GM12865 (cell line): ENCODE measurements around the gene NFE2L2.

Experiments used
- DNase-seq: peaks from one replicate; pipeline ENCODE4 v3.0.0; 2010; ENCODE audit warnings: low read depth
- H3K4me3 ChIP-seq: 2 replicates; pipeline ENCODE4 v1.5.1; 2011; ENCODE audit warnings: mild to moderate bottlenecking, low read depth, low read length, control low read depth
- TF ChIP-seq, protein P1 (sequence below): IDR thresholded peaks from 2 replicates; pipeline ENCODE4 v1.5.1; 2011; ENCODE audit warnings: low read length, control low read depth, low read depth, inconsistent platforms; ENCODE audit not compliant: insufficient read depth; ENCODE audit errors: missing control alignments

Gene NFE2L2

GRCh38 chr2:177302552-177302951 is 38.0 kb upstream of the NFE2L2 start:
- TF ChIP-seq, protein P1, sequence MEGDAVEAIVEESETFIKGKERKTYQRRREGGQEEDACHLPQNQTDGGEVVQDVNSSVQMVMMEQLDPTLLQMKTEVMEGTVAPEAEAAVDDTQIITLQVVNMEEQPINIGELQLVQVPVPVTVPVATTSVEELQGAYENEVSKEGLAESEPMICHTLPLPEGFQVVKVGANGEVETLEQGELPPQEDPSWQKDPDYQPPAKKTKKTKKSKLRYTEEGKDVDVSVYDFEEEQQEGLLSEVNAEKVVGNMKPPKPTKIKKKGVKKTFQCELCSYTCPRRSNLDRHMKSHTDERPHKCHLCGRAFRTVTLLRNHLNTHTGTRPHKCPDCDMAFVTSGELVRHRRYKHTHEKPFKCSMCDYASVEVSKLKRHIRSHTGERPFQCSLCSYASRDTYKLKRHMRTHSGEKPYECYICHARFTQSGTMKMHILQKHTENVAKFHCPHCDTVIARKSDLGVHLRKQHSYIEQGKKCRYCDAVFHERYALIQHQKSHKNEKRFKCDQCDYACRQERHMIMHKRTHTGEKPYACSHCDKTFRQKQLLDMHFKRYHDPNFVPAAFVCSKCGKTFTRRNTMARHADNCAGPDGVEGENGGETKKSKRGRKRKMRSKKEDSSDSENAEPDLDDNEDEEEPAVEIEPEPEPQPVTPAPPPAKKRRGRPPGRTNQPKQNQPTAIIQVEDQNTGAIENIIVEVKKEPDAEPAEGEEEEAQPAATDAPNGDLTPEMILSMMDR: no peak
- H3K4me3 ChIP-seq: no peak overlapping the region
- DNase-seq: no peak

DNA sequence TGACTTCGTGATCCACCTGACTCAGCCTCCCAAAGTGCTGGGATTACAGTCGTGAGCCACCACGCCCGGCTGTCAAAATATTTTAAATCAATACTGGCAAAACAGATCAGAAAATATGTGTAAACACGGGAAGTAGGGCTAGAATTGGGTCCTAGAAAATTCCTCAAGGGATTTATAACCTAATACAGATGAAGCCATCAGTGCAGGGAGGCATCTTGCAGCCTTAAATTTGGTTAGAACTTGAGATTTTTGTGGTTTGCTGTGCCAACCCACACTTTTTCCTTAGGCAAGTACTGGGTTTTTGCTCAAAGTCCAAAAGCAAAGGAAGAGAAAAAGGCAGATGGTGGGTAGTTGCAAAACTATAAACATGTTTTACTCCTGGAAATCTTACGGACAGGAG is 33.7 kb upstream of the NFE2L2 start:
- TF ChIP-seq, protein P1: no peak
- no peak for DNase-seq
- no peak overlapping the region for H3K4me3 ChIP-seq

DNA sequence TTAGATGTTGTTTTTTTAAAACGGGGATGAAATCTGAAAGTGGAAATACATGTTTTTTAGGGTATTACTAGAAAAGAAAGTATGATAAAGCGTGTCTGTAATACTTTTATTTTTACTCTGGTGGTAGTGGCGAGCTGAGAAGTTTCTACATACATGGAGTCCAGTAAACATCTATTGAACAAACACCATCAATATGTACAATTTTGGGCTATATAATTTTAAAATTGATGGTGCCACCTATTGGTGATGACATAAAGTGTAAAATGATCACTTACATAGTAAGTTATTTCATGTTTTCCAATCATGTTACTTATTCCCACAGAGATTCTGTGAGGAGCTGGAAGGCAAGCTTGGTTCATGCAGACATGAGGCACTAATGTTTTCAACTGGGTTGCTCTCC is 31.5 kb upstream of the NFE2L2 start:
- DNase-seq: peak; percentile 57
- TF ChIP-seq, protein P1: peak; percentile 15
- no peak overlapping the region for H3K4me3 ChIP-seq

DNA sequence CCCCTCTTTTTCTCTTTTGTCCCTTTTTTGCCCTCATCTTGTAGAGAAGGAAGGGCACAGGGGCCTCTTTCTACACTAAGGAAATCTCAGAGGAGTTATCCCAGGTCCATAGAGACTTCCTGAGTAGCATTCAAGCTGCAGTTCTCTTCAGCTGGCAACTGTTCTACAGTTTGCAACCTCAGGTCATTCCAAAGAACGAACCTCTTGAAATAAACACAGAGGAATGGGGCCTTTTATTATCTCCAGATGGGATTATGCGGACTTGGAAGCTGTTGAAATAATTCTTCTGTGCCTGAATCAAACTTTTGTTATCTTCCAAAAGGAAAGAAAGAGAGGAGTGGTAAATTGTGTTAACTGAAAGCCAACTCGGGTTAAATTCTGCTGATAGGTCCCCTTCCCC is 31.0 kb upstream of the NFE2L2 start:
- DNase-seq: no peak
- TF ChIP-seq, protein P1: no peak
- no peak overlapping the region for H3K4me3 ChIP-seq

DNA sequence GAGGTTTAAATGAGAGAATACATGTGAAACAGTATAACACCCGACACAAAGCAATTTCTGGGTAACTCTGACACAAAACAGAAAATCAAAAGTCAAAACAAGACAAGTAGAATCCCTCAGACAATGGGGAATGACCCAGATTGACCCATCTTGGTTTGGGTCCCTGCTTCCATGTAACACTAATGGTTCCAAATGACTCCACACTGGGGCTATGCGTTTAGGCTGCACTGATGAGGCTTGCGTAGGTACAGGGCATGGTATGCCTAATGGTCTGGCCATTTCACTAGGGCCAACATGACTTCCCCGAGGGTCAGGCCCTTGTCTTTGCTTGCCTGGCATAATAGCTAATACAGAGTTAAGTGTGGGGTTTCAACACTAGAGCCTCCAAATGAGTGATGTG is 27.2 kb upstream of the NFE2L2 start:
- TF ChIP-seq, protein P1: no peak
- no peak overlapping the region for H3K4me3 ChIP-seq
- no peak for DNase-seq

DNA sequence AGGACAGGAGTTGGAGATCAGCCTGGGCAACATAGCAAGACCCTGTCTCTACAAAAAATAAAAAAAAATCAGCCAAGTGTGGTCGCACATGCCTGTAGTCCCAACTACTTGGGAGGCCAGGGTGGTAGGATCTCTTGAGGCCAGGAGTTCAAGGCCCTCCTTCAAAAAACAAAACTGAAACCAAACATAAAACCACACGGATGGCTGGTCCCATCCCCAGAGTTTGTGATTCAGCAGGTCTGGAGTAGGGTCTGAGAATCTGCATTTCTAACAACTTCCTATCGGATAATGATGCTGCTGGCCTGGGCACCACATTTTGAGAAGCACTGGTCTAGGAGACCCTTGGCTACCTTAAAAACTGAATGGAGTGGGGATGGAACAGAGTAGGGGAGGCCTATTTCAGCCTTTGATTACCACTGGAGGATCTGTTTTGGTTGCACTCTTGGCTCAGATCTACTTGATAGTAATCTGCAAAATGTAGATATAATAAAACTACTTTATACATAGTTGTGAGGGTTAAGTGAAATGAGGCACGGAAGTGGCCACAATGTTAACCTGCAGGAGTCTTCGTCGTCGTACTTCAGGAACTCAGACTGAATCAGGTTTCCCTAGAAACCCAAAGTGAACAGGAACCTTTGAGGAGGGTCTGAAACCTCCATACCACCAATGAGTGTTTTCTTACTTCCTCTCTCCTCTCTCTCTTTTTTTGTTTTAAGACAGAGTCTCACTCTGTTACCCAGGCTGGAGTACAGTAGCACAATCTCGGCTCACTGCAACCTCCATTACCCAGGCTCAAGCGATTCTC is 25.5 kb upstream of the NFE2L2 start:
- TF ChIP-seq, protein P1: no peak
- DNase-seq: peak; percentile 70
- H3K4me3 ChIP-seq: no peak overlapping the region

DNA sequence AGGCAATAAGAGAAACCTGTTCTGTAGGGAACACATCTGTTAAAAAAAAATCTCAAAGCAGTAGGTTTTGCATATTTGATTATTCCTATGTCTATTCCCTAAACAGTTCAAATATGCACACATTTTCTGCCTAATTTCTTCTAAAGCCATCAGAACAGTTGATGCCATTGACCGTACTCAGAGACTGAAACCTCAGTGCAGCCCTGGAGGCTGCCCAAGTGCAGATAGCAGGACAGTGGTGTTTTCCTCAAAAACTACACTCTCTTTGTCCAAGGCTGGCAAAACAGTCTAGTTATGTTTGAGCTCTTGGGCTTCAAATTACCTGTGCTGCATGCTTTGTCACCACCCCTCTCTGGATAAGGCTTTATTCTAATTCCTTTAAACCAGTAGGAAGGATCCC is 23.3 kb upstream of the NFE2L2 start:
- DNase-seq: no peak
- no peak overlapping the region for H3K4me3 ChIP-seq
- TF ChIP-seq, protein P1: no peak
